Stimulated activated CD8-positive, alpha-beta memory T cell treated with anti-CD3 and anti-CD28 coated beads, Interleukin-4, amount 100 ng/mL, for 48 hours (primary cell): ENCODE data around the gene CARMIL1.
"Not testable (repeated sequence)": the region's sequence is repeated elsewhere in the genome, so short reads cannot be mapped to it uniquely, and the experiment has no call there.

ENCODE experiments used
- DNase-seq: peaks from one replicate; pipeline ENCODE4 v3.0.0-alpha.2; 2020

Gene CARMIL1

DNA sequence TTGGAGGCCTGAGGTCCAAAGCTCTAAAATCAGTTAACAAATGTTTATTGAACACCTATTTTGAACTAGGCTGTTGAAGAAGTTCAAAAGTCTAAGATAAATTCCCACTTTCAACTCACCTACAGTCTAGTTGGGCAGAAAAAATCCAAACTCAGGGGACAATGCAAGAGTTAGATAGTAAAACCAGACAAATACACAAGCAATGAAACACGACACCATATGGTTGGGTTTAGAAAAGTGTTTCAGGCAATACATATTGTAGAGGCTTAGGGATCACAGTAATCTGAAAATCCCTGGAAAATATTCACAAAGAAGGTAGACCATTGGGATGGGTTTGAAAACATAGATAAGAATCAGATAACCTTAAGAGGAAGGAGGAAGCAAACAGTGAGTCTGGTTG lies 1.3 kb upstream of the CARMIL1 start:
- no peak for DNase-seq

DNA sequence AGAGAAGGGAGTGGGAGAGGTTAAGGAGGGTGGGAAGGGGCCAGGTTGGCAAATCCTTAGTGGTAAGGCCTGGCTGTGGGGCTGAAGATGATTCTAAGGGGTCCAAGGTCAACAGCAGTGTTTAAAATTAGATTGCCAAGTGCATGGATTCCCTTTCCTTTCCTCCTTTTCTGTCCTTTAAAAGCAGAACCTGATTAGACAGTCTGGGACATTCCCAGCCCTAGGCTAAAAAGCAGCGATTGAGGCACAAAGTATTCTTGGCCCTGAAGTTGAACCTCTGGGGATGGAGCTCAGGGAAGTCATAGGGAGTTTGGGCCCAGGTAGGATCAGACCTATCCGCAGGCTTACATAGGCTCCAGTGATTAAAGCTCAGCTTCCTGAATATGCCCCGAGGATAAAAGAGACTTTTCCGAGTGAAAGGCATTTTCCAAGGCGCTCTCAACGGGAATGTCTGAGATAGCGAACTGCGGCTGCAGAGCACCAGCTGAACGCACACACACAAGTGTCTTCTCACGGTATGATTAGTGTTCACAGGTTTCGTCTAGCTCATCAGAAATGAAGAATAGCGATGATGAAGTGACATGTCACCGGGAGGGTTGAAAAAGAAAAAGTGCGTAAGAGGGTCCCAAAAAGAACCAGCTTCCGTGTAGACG lies 787 bp upstream of the CARMIL1 start:
- DNase-seq: no peak

DNA sequence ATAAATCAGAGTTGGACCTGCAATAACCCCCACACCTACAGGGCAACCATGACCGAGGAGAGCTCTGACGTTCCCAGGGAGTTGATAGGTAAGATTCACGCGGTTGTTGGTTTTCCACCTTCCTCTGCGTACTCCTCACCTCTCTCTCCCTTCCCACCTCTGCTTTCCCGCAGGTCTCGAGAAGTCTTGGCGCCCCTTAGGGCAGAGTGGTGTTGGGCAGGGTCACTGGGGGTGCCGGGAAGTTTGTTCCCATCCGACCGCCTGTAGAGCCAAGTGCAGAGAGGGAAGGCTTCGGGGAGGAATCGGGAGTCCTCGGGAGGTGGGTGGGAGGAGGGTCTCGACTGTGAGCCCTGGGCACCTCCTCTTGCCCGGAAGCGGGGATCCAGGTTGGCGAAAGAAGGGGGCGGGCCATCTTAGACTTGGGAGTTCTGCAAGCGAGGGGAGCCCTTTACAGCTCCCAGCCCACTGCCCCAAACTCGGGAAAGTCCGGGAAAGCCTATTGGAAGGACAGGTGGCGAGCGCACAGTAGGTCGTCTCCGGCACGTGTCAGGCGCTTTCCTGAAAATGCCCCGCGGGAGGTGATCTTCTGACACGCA lies 672 bp downstream of the CARMIL1 start:
- DNase-seq: peak; percentile 37

DNA sequence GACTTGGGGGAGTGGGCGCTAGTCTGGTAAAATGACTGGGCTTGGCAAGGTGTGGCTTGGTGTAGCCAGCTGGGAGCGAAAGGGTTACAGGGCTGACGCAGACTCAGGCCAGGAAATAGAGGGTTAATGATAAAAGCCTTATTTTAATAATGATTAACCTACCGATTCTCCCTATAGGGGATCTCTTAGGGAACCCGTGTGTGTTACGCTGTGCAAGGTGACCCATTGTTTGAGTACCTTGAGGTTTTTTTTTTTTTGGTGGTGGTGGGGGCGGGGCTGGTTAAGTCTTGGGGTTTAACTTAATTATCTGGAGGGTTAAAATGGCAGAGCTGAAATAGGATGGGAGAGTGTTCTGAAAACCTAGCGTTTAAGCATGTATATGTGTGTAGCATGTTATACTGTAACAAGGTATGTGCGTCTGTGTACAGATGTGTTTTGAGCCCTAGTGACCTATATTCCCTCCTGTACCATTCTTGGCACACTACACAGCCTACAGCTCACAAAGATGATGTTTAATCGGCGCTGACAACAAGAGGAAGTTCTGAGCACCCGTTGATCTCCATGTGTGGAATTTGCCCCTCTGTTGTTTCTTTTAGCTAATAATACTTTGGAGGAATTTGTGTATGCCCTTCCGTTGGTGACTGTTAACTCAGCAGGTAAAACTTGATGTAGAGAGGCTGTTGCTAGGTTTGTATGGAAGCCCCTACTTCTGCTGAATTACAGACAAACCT lies 1.3 kb downstream of the CARMIL1 start:
- peak; percentile 34 for DNase-seq

DNA sequence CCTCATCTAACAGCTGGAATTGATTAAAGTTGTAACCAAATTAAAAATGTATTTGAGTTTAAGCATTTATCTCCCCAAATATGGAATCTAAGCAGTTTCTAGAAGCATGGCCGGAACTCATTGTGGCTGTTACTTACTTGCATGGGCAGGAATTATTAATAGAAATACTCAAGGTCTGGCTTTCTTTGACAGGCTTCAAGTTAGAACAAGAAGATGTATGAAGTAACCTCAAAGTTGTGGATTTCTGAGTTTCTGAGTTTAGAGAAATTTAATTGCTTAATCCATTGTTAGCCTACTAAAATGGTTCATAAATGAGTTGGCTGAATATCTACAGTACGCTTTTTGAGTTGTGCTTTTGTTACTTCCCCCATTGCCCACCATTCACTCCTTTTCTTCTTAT lies 7.7 kb downstream of the CARMIL1 start:
- DNase-seq: no peak

DNA sequence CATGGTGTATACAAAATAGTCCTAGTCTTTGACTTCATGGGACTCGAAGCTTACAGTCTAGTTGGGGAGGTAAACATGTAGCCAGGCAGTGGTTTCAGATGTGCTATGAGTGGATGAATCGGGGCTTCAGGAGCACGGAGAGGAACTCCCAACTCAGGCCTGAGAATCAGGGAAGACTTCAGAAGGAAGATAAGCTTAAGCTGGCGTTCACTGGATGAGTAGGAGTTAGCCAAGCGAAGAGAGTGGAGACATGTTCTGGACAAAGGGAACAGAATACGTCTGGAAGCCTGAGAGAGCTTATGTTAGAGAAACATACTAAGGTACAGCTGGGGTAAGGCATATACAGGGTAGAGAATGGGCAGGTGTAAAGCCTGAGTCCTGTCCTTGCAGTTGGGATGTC lies 8.8 kb downstream of the CARMIL1 start:
- no peak for DNase-seq

DNA sequence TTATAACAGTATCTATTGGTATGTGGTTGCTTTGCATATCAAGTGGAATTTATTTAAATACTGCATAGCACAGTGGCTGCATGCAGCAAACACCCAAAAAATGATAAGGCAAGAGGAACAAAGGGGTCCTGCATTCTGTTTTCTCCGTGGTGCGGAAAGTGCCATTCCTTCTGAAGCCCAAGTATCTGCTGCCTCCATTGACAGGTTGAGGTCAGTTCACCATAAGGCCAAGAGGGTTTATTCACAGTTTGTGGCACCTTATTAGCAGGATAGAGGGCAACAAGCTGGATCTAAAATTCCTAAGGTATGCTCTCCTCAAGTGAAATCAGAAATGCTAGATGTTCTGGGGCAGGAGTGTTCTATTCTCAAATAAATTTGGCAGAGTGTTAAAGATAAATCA lies 9.3 kb downstream of the CARMIL1 start:
- no peak for DNase-seq

DNA sequence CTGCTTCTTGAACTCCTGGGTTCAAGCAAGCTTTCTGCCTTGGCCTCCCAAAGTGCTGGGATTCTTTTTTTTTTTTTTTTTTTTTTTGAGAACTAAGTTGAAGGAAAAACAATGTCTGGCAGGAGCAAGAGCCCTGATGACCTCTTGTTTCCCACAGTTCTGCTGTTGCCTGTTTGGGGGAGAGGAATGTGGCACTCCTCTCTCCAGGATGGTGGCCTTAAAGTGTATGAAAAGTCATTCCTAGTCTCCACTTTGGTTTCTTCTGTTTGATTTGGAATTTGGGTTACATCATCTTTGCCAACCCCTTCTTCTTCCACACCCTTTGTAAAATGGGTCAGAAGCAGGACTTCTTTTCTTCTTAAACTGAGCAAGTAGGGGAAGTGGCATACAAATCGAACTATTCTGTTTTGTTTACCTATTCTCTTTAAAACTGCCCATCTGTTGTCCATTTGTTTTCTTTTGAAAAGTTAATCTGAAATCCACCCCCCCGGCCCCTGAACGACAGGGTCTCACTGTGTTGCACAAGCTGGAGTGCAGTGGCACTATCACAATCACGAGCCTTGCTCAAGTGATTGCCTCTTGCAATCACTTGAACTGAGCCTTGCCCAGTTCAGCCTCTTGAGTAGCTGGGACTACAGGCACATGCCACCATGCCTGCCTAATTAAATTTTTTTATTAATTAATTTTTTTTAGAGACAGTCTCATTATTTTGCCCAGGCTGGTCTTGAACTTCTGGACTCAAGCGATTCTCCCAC lies 11.3 kb downstream of the CARMIL1 start:
- DNase-seq: no peak

DNA sequence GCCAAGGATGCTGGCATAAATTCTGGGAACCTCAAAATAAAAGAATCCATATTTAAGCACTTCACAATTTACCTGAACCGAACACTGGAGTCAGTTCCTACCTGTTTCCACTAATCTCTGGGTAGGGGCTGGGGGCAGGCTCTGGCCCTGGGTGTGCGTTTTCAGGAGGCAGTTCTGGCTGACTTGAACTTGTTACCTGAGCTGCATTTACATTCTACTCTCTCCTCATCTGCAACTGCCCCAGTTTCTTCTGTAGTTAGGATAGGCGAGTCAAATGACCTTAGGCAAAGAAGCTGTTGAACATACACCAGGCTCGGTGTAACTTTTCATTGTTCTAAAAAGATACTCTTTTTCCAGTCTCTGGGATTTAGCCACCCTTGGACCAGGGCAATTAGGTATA lies 13.2 kb downstream of the CARMIL1 start:
- no peak for DNase-seq

DNA sequence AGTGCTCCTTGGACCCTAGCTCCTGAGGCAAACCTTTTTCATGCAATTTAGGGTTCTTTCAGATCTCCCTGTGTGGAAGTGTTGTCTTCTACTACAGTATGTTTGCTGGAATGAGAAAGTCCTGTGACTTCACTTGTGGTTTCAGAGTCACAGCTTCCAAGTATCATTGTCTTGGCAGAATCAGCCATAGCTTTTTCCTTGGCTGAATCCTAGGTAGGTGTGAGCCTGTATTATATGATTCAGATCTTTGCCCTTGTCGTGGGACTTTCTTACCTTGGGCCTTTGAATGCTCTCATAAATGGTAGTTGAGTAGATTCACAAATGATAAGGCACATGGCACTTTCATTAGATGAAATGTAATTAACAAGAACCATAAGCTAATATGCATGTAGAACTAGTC lies 16.5 kb downstream of the CARMIL1 start:
- no peak for DNase-seq

DNA sequence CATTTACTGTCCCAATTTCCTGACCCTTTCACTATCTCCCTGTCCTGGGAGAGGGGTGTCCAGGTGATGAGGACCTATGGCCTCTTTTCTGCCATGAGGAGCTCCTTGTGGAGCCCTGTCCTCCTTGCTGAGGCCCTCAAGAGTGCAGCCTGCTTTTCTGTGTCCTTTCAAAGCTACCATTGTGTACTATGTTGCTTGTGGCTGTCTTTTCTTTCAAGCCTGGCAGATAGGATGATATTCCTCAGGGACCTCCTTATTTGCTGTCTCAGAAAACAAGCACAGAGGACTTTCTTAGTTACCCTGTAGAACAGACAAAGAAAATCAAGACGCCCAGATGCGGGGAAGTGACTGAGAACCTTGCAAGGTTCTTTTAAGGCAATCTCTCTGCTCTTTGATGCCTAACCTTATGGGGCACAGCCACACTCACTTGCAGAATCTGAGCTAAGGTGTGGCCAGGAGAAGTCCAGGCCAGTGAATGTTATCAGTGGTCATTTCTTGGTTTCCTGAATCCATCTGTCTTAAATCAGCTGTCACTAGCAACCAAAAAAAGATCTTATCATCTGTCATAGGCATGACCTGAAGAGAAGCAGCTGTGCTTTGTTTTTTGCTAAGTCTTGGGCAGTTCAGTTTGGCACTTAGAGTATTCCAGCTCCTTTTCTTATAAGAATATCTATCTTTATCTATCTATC lies 17.2 kb downstream of the CARMIL1 start:
- no peak for DNase-seq

DNA sequence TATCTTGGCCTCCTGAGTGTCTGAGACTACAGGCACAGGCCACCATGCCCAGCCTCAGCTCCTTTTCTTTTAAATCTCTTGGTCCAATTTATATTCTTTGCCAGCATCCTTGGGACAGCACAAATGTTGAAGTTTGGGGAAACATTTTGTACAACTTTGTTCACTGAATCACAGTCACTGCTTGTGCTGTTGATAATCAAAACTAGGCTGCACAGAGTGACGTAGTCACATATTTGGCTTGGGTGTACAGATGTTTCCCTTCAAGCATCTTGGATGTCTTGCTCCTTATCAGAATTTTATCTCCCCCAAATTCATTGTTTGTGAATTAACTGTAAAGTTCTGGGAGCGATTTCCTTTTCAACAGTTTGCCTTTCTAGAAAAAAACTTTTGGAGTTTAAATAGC lies 17.9 kb downstream of the CARMIL1 start:
- DNase-seq: no peak

DNA sequence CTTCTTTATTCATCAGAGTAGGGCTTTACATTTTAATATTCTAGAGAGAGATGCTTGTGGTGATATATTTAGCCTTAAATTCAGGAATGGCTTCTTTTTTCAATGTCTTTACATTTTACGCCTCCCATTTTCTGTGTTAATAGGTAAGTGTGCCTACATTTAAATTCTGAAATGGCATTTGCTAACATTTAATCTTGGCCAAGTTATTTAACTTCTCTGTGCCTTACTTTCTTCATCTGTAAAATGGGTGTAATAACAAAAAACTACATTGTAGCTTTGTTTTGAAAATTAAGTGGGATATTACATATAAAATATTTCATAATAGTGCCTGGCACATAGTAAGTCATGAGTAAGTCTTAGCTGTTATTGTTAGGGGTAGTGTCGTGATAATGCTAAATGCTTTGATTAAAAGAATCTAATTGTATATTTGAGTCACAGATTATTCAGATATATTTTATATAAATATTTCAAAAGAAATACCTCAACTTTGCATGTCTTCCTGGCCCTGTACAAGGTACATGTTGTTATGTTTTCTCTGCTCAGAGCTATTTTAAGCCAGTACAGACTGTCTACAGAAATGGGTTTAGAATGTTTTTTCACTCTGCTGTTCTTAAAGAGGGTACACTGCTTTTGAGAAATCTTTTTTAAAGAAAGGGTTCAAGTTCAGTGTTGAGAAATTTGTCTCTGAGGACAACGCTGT lies 18.8 kb downstream of the CARMIL1 start:
- DNase-seq: no peak

DNA sequence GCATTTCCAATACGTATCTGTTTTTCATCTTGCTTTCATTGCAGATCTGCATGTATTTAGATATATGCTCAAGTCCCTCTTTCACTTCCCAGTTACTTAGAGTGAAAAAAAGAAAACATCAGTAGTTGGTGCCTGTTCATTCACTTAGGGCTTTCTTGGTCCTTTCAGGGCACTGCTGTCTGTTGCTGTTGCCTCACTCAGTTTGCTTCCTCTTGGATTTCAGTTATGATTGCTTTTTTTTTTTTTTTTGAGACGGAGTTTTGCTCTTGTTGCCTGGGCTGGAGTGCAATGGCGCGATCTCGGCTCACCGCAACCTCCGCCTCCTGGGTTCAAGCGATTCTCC lies 19.3 kb downstream of the CARMIL1 start:
- not testable (repeated sequence) for DNase-seq

DNA sequence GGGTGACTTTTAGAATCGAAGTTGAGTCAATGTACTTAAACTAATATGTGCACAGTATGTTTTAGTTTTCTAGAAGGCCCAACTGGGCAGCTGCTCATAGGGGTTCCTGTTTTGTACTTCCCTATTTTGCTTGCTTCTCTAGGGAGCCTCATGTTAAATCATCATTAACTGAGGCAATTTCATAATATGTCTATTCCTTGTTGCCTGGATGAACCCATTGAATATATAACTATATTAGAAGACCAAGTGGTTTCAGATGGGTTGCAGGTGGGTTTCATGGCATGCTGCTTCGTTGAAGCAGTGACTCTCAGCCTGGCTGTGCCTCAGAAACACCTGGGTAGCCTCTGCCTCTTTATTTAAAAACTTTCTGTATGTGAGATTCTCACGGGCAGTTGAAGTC lies 22.2 kb downstream of the CARMIL1 start:
- no peak for DNase-seq

DNA sequence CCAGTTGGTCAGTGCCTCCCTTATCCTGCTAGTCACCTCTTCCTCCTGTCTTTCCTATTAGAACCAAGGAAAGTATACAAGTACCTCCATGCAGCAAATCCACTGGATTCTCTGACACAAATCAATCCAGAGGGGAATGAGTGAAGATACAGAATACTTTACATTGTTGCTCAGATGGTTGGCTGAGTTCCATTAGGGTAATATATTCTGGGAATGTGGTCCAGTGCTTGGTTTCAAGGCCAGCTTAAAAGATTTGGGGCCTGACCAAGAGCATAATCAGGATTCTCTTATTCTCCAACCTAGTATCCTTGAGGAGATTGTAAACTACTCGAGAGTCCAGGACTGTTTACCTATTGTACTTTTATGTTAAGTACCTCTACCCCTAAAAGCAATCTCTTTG lies 23.0 kb downstream of the CARMIL1 start:
- DNase-seq: no peak

DNA sequence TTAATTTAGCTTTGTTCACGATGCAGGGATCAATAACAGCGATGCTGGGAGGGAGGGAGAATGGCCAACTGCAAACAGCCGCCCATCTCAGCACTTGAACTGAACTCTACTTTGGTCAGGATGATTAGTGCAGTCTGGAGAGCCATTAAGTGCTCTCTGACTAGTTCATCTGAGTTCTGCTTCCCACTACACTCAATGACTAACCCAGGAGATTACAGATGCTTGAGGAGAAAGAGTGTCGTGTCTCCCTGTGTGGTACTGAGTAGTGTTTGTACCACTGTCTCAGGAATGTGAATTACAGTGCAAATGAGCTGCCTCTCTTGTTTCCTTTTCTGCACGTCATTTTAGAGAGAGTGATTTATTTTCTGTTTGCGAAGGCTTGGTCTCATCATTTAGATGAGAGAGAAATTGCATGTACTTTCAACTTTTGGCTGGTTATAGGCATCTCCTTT lies 23.5 kb downstream of the CARMIL1 start:
- no peak for DNase-seq

DNA sequence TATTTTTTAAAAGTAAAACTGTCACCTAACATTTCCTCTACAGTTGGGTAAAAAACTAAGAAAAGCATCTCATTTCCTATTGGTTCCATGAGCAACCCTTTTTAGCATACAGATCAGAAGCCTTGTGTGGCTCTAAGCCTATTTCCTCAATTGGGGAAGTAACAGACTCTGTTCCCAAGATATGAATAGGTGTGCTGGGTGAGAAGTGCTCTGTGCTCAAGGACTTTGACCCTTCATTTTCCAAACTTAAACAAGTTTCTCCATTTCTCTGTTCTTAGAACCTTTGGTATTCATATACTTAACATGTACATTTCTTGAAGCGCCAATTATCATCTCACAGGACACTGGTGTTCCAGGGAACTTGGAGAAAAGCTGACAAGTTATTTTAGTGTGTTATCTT lies 24.1 kb downstream of the CARMIL1 start:
- DNase-seq: no peak

DNA sequence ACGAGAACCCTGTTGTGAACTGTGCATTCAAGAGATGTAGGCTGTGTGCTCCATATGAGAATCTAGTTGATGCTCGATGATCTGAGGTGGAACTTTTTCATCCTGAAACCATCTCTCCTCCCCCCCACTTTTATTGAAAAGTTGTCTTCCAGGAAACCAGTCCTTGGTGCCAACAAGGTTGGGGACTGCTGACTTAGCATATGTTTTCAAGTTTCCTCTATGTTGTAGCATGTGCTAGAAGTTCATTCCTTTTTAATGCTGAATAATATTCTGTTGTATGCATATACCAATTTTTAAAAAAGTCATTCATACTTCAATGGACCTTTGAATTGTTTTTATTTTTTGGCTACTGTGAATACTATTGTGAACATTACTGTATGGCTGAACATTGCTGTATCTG lies 27.2 kb downstream of the CARMIL1 start:
- DNase-seq: no peak

DNA sequence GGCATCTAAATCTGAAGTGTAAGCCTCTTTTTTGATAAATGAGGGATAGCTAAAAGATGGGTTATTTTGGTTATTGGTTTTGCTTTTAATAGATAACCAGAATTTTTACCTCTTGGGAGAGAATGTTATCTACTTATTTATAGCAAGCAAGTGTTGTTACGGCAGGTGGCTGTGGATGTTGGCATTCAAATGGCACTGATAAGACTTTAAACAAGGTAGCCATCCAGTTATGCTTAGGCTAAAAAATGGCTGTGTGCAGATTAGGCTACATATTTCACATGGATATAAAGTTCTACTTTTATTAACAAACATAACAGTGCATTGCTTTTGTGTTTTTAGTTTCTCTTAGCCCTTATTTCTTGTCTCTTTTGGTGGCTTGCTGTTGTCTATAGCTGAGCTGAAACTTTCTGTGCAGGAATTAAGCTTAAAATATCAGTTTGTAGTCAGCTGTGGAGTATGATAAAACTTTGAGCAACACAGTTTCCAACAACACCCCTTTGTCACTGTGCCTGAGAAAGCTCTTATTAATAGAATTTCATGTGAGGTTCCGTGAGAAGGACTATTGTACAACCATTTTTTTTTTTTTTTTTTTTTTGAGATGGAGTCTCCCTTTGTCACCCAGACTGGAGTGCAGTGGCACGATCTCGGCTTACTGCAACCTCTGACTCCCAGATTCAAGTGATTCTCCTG lies 28.8 kb downstream of the CARMIL1 start:
- DNase-seq: no peak

DNA sequence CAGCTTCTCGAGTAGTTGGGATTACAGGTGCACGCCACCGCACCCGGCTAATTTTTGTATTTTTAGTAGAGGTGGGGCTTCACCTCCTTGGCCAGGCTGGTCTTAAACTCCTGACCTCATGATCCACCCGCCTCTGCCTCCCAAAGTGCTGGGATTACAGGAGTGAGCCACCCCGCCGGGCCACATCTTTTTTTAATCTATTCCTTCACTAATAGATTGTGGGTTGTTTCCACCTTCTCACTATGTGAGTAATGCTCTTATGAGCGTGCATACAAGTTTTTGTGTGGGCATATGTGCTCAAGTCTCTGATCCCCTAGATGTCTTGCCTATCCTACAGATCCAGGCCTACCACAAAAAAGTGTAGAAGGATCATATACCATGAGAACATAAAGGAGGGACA lies 30.7 kb downstream of the CARMIL1 start:
- no peak for DNase-seq

DNA sequence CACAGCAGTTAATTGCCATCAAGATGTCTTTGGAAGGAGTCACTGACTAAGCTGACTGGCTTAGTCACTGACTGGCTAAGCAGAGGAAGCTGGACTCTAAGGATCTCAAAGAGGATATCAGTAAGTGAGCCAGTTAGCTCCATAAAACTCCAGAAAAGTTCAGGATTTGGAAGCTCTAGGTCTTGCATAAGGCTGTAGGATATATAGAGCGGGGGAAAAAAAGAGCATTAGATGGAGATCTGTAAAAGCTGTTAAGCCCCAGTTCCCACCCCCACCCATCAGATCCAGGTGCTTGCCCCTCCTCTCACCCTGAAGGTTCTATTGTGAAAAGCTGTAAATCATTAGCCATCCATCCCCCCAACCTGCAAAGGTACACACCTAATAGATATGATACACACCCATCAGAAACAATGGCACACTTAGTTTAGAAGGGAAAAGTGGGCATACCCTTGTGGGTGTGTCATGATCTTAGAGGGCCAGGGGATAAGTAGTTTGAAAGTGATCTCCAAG lies 32.2 kb downstream of the CARMIL1 start:
- no peak for DNase-seq
